GM23338 (cell line): ENCODE results near the gene HELZ. TPM values are rescaled to one million over a fixed set of nuclear protein-coding genes. Genes with fewer than 3 reads are reported as not detected.

Experiments used
- ATAC-seq: fragments of 200-7000 bp; cut with Tn5 transposase; 3 replicates; pipeline ENCODE4 v1.9.1; 2020
- DNase-seq: peaks from one replicate; pipeline ENCODE4 v3.0.0-alpha.2; 2015; ENCODE audit warnings: low spot score
- H2AFZ ChIP-seq: fragments of 200-600 bp; sonication (generic); 2 replicates; pipeline ENCODE4 v1.8.0; 2016; ENCODE audit warnings: antibody characterized with exemption, mild to moderate bottlenecking, moderate library complexity
- H3F3A ChIP-seq: fragments of 200-600 bp; sonication (generic); replicated peaks from 2 replicates; pipeline ENCODE4 v1.8.0; 2017; ENCODE audit warnings: antibody characterized with exemption, mixed run types, low read depth
- H3K27ac ChIP-seq: fragments of 200-600 bp; sonication (generic); 2 replicates; pipeline ENCODE4 v1.6.1; 2016; ENCODE audit warnings: low read depth
- H3K27me3 ChIP-seq: fragments of 200-600 bp; sonication (generic); 2 replicates; pipeline ENCODE4 v1.8.0; 2016; ENCODE audit warnings: mild to moderate bottlenecking, mixed run types, moderate library complexity; ENCODE audit not compliant: insufficient read depth
- H3K36me3 ChIP-seq: fragments of 200-600 bp; sonication (generic); 2 replicates; pipeline ENCODE4 v1.8.0; 2016; ENCODE audit warnings: mild to moderate bottlenecking; ENCODE audit not compliant: insufficient read depth
- H3K4me1 ChIP-seq: fragments of 200-600 bp; sonication (generic); 2 replicates; pipeline ENCODE4 v1.8.0; 2016; ENCODE audit warnings: mild to moderate bottlenecking, moderate library complexity; ENCODE audit not compliant: insufficient read depth
- H3K4me2 ChIP-seq: fragments of 200-600 bp; sonication (generic); 2 replicates; pipeline ENCODE4 v1.7.1; 2017; ENCODE audit warnings: mixed run types
- H3K4me3 ChIP-seq: fragments of 200-600 bp; sonication (generic); 2 replicates; pipeline ENCODE4 v1.6.1; 2016; ENCODE audit warnings: mixed run types
- H3K79me2 ChIP-seq: fragments of 200-600 bp; sonication (generic); replicated peaks from 2 replicates; pipeline ENCODE4 v1.8.0; 2017; ENCODE audit warnings: mild to moderate bottlenecking; ENCODE audit not compliant: insufficient read depth
- H3K9me2 ChIP-seq: fragments of 200-600 bp; sonication (generic); 2 replicates; pipeline ENCODE4 v1.8.0; 2017; ENCODE audit not compliant: insufficient read depth
- H4K20me1 ChIP-seq: fragments of 200-600 bp; sonication (generic); replicated peaks from 2 replicates; pipeline ENCODE4 v1.8.0; 2017; ENCODE audit warnings: mild to moderate bottlenecking; ENCODE audit not compliant: insufficient read depth
- H3K27ac Mint-ChIP-seq: 2 replicates; pipeline ENCODE4 v1.8.0; 2020; ENCODE audit warnings: inconsistent platforms, mild to moderate bottlenecking, moderate library complexity, mixed read lengths
- H3K27me3 Mint-ChIP-seq: 3 replicates; pipeline ENCODE4 v1.8.0; 2022; ENCODE audit warnings: low read depth, mild to moderate bottlenecking, moderate library complexity, mixed read lengths, inconsistent platforms; ENCODE audit not compliant: insufficient read depth, poor library complexity
- H3K36me3 Mint-ChIP-seq: 3 replicates; pipeline ENCODE4 v1.8.0; 2021; ENCODE audit warnings: low read depth, mild to moderate bottlenecking, inconsistent platforms, moderate library complexity, mixed read lengths
- H3K4me1 Mint-ChIP-seq: 3 replicates; pipeline ENCODE4 v1.8.0; 2020; ENCODE audit warnings: mild to moderate bottlenecking, inconsistent platforms, mixed read lengths
- H3K4me3 Mint-ChIP-seq: 3 replicates; pipeline ENCODE4 v1.8.0; 2021; ENCODE audit warnings: moderate library complexity, mild to moderate bottlenecking, inconsistent platforms, mixed read lengths
- H3K9me3 Mint-ChIP-seq: 3 replicates; pipeline ENCODE4 v1.8.0; 2020; ENCODE audit warnings: moderate library complexity, mild to moderate bottlenecking, inconsistent platforms, mixed read lengths
- CREB1 ChIP-seq: fragments of 250-450 bp; sonication (Bioruptor Pico); IDR thresholded peaks from 2 replicates; pipeline ENCODE4 v1.5.0; 2020; ENCODE audit warnings: low read depth, mild to moderate bottlenecking, moderate library complexity
- CTCF ChIP-seq, 2 experiments: fragments of 200-600 bp in 1 of 2; sonication (generic) in 1 of 2; conservative IDR thresholded peaks; 2 replicates each; pipeline versions ENCODE4 v1.5.1 to v1.6.1; 2016 to 2017; ENCODE audit warnings: antibody characterized with exemption in 2 of 2, low read depth in 2 of 2, mild to moderate bottlenecking in 2 of 2, moderate library complexity in 1 of 2
- EZH2 ChIP-seq: fragments of 200-600 bp; sonication (generic); IDR thresholded peaks from one replicate; pipeline ENCODE4 v1.8.0; 2017; ENCODE audit warnings: antibody characterized with exemption, mild to moderate bottlenecking, low read depth; ENCODE audit not compliant: unreplicated experiment
- EZH2phosphoT487 ChIP-seq: fragments of 200-600 bp; sonication (generic); IDR thresholded peaks from one replicate; pipeline ENCODE4 v1.8.1; 2018; ENCODE audit warnings: antibody characterized with exemption; ENCODE audit not compliant: unreplicated experiment
- JUNB ChIP-seq: IDR thresholded peaks from one replicate; pipeline ENCODE4 v1.6.1; 2016; ENCODE audit warnings: antibody characterized with exemption; ENCODE audit not compliant: unreplicated experiment
- NANOG ChIP-seq: IDR thresholded peaks from 2 replicates; pipeline ENCODE4 v1.6.1; 2016; ENCODE audit warnings: antibody characterized with exemption, borderline replicate concordance
- POLR2AphosphoS5 ChIP-seq: IDR thresholded peaks from 2 replicates; pipeline ENCODE4 v1.6.1; 2016; ENCODE audit warnings: antibody characterized with exemption, low read depth
- REST ChIP-seq: IDR thresholded peaks from one replicate; pipeline ENCODE4 v1.6.1; 2018; ENCODE audit warnings: antibody characterized with exemption; ENCODE audit not compliant: unreplicated experiment
- ZNF114 ChIP-seq: fragments of 250-450 bp; sonication (Bioruptor Pico); IDR thresholded peaks from 2 replicates; pipeline ENCODE4 v1.5.0; 2020; ENCODE audit warnings: mild to moderate bottlenecking, moderate library complexity
- ZNF331 ChIP-seq: fragments of 250-450 bp; sonication (Bioruptor Pico); IDR thresholded peaks from 2 replicates; pipeline ENCODE4 v1.5.0; 2020; ENCODE audit warnings: low read depth, mild to moderate bottlenecking, moderate library complexity
- polyA plus RNA-seq: library from polyadenylated mRNA; unstranded; fragments of >200 nt; fragmentation: Nextera tagmentation; extraction: Ambion mirVana; gene quantifications from 2 replicates; pipeline ENCODE4 v1.2.1, GENCODE V29; 2016
- total RNA-seq: library from RNA; depleted of rRNA; stranded (reverse); fragments of >200 nt; shearing (Covaris generic); gene quantifications from 2 replicates; pipeline ENCODE4 v1.2.3, GENCODE V29; 2014
- TF ChIP-seq, protein P1 (sequence below): IDR thresholded peaks from 2 replicates; pipeline ENCODE4 v1.6.1; 2016; ENCODE audit warnings: antibody characterized with exemption

The HELZ gene
- total and polyA plus RNA-seq, 2 experiments from 2014 or later, result 38.9 to 62.0 TPM

- Mint-ChIP-seq H3K4me1 (no peaks in the 10 kb centered on the region; the same call in 2 of the 3 replicates), H3K9me3 (peaks cover 23% of the 10 kb centered on the region), H3K36me3 (peaks cover 13% of the 10 kb centered on the region; the same call in 2 of the 3 replicates), H3K27me3 (peaks cover 7% of the 10 kb centered on the region), H3K4me3 (no peak within 1 kb of the TSS), H3K27ac (no peak within 1 kb of the TSS)
- Histone ChIP-seq H3K4me3 (no peak within 1 kb of the TSS), H2AFZ (no peak within 1 kb of the TSS), H3K27me3 (no peaks in the 10 kb centered on the region), H3K27ac (no peak within 1 kb of the TSS), H3K4me1 (no peaks in the 10 kb centered on the region), H3K9me2 (no peaks in the 10 kb centered on the region), H3K79me2 (no peaks in the 10 kb centered on the region), H3K36me3 (0 out of 2 replicates have a peak, but pooled peaks cover 4% of the 10 kb centered on the region), H3K4me2 (no peak within 1 kb of the TSS), H4K20me1 (no peaks in the 10 kb centered on the region), H3F3A (no peaks in the 10 kb centered on the region)
- peak; percentile 22 for ATAC-seq
- DNase-seq, result no peak
- no peak for TF ChIP-seq EZH2phosphoT487
- TF ChIP-seq POLR2AphosphoS5, result no peak
Observed at GRCh38 chr17:67044016-67044772, 200.8 kb downstream of the HELZ start, which contains the start of gene CACNG1. Gene CACNG1, plus strand, starts transcription at chr17:67044554. Its CDS starts 107 bp downstream, at chr17:67044661.

GRCh38 chr17:67043283-67043682, 201.7 kb downstream of the HELZ start:
- ATAC-seq, result no peak
- no peak overlapping the region for H3K27ac Mint-ChIP-seq
- peaks cover 7% of the 10 kb centered on the region for H3K27me3 Mint-ChIP-seq

DNA sequence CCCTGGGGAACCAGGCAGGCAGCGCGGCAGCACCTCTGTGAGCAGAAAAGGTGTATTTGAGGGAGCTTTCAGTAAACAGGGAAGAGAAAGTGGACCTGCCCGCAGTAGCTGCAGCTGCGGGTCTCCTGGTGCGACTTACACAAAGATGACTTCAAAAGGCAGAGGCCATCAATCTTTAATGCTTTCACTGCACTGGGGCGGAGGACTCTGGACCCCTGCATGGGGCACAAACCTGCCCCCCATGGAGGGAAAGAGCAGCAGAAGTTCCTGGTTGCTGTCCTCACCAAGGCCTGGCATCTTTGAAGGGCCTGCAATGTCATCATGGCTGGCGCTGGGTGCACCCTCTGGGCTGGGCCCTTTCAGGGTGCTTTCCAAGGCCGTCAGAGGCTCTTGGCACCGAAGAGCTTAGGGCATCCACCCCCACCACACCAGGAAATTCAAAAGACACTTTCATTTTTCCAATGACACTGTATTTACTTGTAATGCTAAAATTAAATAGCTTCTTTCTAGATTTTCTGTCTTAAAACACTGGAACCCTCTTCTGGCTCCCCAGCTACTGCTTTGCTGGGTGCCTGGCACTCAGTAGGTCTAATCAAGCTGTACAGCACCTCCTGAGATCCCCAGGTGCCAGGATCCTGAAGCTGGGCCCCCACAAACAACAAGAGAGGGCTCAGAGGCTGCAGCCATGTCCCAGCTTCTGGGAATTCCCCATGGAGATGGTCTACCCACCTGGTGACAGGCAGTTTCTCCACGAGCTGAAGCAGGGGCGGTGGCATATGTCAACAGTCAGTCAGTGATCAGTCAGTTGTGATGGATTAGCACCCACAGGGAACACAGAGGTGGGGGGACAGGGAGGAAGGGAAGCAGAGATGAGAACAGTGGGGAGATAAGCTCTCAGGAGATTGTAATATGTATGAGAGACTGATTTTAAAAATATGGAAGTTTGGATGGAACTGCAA, 202.8 kb downstream of the HELZ start:
- no peak for DNase-seq
- Histone ChIP-seq H3K36me3 (no peaks in the 10 kb centered on the region), H3F3A (no peaks in the 10 kb centered on the region), H3K4me3 (no peak overlapping the region), H3K27ac (no peak overlapping the region), H3K4me1 (no peaks in the 10 kb centered on the region), H3K79me2 (no peaks in the 10 kb centered on the region), H3K4me2 (no peak overlapping the region), H3K27me3 (no peaks in the 10 kb centered on the region), H4K20me1 (no peaks in the 10 kb centered on the region), H3K9me2 (no peaks in the 10 kb centered on the region), H2AFZ (no peak overlapping the region)
- 0 out of 3 replicates have a peak, but pooled peaks cover 4% of the 10 kb centered on the region for H3K36me3 Mint-ChIP-seq
- H3K27me3 Mint-ChIP-seq, result peaks cover 7% of the 10 kb centered on the region
- no peak for ATAC-seq
- H3K9me3 Mint-ChIP-seq, result peaks cover 4% of the 10 kb centered on the region; the same call in 2 of the 3 replicates
- H3K4me1 Mint-ChIP-seq, result no peaks in the 10 kb centered on the region; the same call in 2 of the 3 replicates
- no peak overlapping the region for H3K27ac Mint-ChIP-seq
- no peak overlapping the region for H3K4me3 Mint-ChIP-seq
- TF ChIP-seq REST (no peak), ZNF114 (CRISPR knock-in tag) (no peak), JUNB (no peak), CTCF (conservative IDR thresholded peaks at IDR 0.05; ENCODE audit: low read depth in 2 of 2) (no peak), ZNF331 (CRISPR knock-in tag) (no peak), NANOG (no peak), EZH2 (no peak), EZH2phosphoT487 (no peak)
- TF ChIP-seq, protein P1, sequence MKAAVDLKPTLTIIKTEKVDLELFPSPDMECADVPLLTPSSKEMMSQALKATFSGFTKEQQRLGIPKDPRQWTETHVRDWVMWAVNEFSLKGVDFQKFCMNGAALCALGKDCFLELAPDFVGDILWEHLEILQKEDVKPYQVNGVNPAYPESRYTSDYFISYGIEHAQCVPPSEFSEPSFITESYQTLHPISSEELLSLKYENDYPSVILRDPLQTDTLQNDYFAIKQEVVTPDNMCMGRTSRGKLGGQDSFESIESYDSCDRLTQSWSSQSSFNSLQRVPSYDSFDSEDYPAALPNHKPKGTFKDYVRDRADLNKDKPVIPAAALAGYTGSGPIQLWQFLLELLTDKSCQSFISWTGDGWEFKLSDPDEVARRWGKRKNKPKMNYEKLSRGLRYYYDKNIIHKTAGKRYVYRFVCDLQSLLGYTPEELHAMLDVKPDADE, result no peak

More at GRCh38 chr17:67043283-67043682, 201.7 kb downstream of the HELZ start:
- no peaks in the 10 kb centered on the region for H3K9me2 ChIP-seq
- no peak overlapping the region for H3K4me3 ChIP-seq
- H3K36me3 ChIP-seq, result 0 out of 2 replicates have a peak, but pooled peaks cover under 1% of the 10 kb centered on the region
- Mint-ChIP-seq H3K4me3 (no peak overlapping the region), H3K36me3 (peaks cover 9% of the 10 kb centered on the region; the same call in 1 of the 3 replicates), H3K4me1 (no peaks in the 10 kb centered on the region; the same call in 2 of the 3 replicates), H3K9me3 (peaks cover 14% of the 10 kb centered on the region)
- no peaks in the 10 kb centered on the region for H4K20me1 ChIP-seq
- DNase-seq, result no peak
- no peak for TF ChIP-seq CREB1 (CRISPR knock-in tag)
- no peak overlapping the region for H2AFZ ChIP-seq
- H3K27ac ChIP-seq, result no peak overlapping the region
- H3K4me1 ChIP-seq, result no peaks in the 10 kb centered on the region
- H3K4me2 ChIP-seq, result no peak overlapping the region
- no peaks in the 10 kb centered on the region for H3F3A ChIP-seq
- no peaks in the 10 kb centered on the region for H3K79me2 ChIP-seq
- no peaks in the 10 kb centered on the region for H3K27me3 ChIP-seq
